CD4-positive, alpha-beta T cell treated with Interleukin-1 beta for 1 hour (primary cell): Measurements from ENCODE around the gene SMS.
A peak's percentile ranks its signal among the peaks of the same experiment; 100 is the strongest.

Source experiments
- DNase-seq, 2 donors: peaks; one replicate each; pipeline ENCODE4 v3.0.0-alpha.2; 2020 to 2022

The SMS gene

GRCh38 chrX:21985332-21985777 lies 44.8 kb downstream of the SMS start:
- DNase-seq: peak; percentile 73 to 74

GRCh38 chrX:21986596-21986995 lies 46.1 kb downstream of the SMS start:
- no peak for DNase-seq

GRCh38 chrX:21989384-21989783 lies 48.9 kb downstream of the SMS start:
- peak in 1 of 2 donors; percentile 19 for DNase-seq

GRCh38 chrX:21990832-21991231 lies 50.3 kb downstream of the SMS start:
- DNase-seq: peak in 1 of 2 donors; percentile 12

- DNase-seq: no peak
Observed at GRCh38 chrX:21991504-21991903, 51.0 kb downstream of the SMS start.

GRCh38 chrX:21993265-21993664 lies 52.8 kb downstream of the SMS start:
- DNase-seq: peak in 1 of 2 donors; percentile 65

- peak in 1 of 2 donors; percentile 15 for DNase-seq
Observed at GRCh38 chrX:21996872-21997455, 56.5 kb downstream of the SMS start.

- no peak for DNase-seq
Observed at GRCh38 chrX:21998037-21998436, 57.5 kb downstream of the SMS start.

GRCh38 chrX:22004866-22005265 lies 64.4 kb downstream of the SMS start:
- no peak for DNase-seq

- no peak for DNase-seq
Observed at GRCh38 chrX:22012051-22012450, 71.5 kb downstream of the SMS start.

- no peak for DNase-seq
Observed at GRCh38 chrX:22012931-22013330, 72.4 kb downstream of the SMS start.

- DNase-seq: no peak
Observed at GRCh38 chrX:22015139-22015750, 74.7 kb downstream of the SMS start.

GRCh38 chrX:22021751-22022324 lies 81.3 kb downstream of the SMS start:
- no peak for DNase-seq

GRCh38 chrX:22024577-22024976 lies 84.1 kb downstream of the SMS start:
- DNase-seq: no peak

GRCh38 chrX:22025751-22026150 lies 85.2 kb downstream of the SMS start:
- no peak for DNase-seq

GRCh38 chrX:22026731-22027130 lies 86.2 kb downstream of the SMS start:
- DNase-seq: no peak

- DNase-seq: no peak
Observed at GRCh38 chrX:22032084-22032483, 91.6 kb downstream of the SMS start, which contains the start of gene PHEX. PHEX (plus strand) TSS chrX:22032325; CDS start chrX:22033006, 681 bp downstream.

- no peak for DNase-seq
Observed at GRCh38 chrX:22032506-22032905, 92.0 kb downstream of the SMS start.

- DNase-seq: no peak
Observed at GRCh38 chrX:22033818-22034217, 93.3 kb downstream of the SMS start.

GRCh38 chrX:22035236-22035635 lies 94.7 kb downstream of the SMS start:
- no peak for DNase-seq

- no peak for DNase-seq
Observed at GRCh38 chrX:22037225-22037624, 96.7 kb downstream of the SMS start.

- no peak for DNase-seq
Observed at GRCh38 chrX:22037911-22038537, 97.5 kb downstream of the SMS start.

GRCh38 chrX:22039541-22039940 lies 99.0 kb downstream of the SMS start:
- DNase-seq: no peak

- DNase-seq: no peak
Observed at GRCh38 chrX:22040184-22040583, 99.7 kb downstream of the SMS start.
